Measurements from ENCODE around the gene ANKRD11.
"Not testable (repeated sequence)": the region's sequence is repeated elsewhere in the genome, so short reads cannot be mapped to it uniquely, and the experiment has no call there.

ANKRD11 gene

GRCh38 chr16:89332902-89333245 lies 157.5 kb downstream of the ANKRD11 start:
- Histone ChIP-seq H3K9ac (no peak overlapping the region), H3K79me2 (ENCODE audit: insufficient read depth, low read depth) (peaks cover 97% of the 10 kb centered on the region), H3K4me2 (no peak overlapping the region), H3K4me3 (IDR thresholded peaks at IDR 0.05; ENCODE audit: insufficient read depth, low read depth, low read length) (no peak overlapping the region), H3K27me3 (ENCODE audit: insufficient read depth, low read depth) (no peaks in the 10 kb centered on the region), H3K36me3 (ENCODE audit: insufficient read depth) (no peaks in the 10 kb centered on the region), H4K20me1 (ENCODE audit: insufficient read depth) (peaks cover 64% of the 10 kb centered on the region), H3K27ac (no peak overlapping the region), H3K4me1 (ENCODE audit: low read depth, poor library complexity, severe bottlenecking) (peaks cover 23% of the 10 kb centered on the region), H2AFZ (ENCODE audit: low read depth) (no peak overlapping the region)
- no peak for TF ChIP-seq CTCF (conservative IDR thresholded peaks at IDR 0.05; ENCODE audit: low read depth, low read length)

- peaks cover 28% of the 10 kb centered on the region for H3K4me1 ChIP-seq (ENCODE audit: low read depth, poor library complexity, severe bottlenecking)
- no peak overlapping the region for H2AFZ ChIP-seq (ENCODE audit: low read depth)
- H3K36me3 ChIP-seq (ENCODE audit: insufficient read depth) = no peaks in the 10 kb centered on the region
- peaks cover 97% of the 10 kb centered on the region for H3K79me2 ChIP-seq (ENCODE audit: insufficient read depth, low read depth)
- no peak overlapping the region for H3K27ac ChIP-seq
- H3K4me2 ChIP-seq = no peak overlapping the region
- no peak overlapping the region for H3K9ac ChIP-seq
- H3K27me3 ChIP-seq (ENCODE audit: insufficient read depth, low read depth) = no peaks in the 10 kb centered on the region
- H4K20me1 ChIP-seq (ENCODE audit: insufficient read depth) = peaks cover 69% of the 10 kb centered on the region
- no peak for TF ChIP-seq CTCF (conservative IDR thresholded peaks at IDR 0.05; ENCODE audit: low read depth, low read length)
- H3K4me3 ChIP-seq (IDR thresholded peaks at IDR 0.05; ENCODE audit: insufficient read depth, low read depth, low read length) = no peak overlapping the region
Measured at GRCh38 chr16:89332243-89332901, 158.0 kb downstream of the ANKRD11 start.

GRCh38 chr16:89331371-89332109 lies 158.8 kb downstream of the ANKRD11 start:
- Histone ChIP-seq H3K27ac (no peak overlapping the region), H3K4me3 (IDR thresholded peaks at IDR 0.05; ENCODE audit: insufficient read depth, low read depth, low read length) (no peak overlapping the region), H3K36me3 (ENCODE audit: insufficient read depth) (no peaks in the 10 kb centered on the region), H2AFZ (ENCODE audit: low read depth) (no peak overlapping the region), H3K79me2 (ENCODE audit: insufficient read depth, low read depth) (peaks cover 97% of the 10 kb centered on the region), H3K4me2 (no peak overlapping the region), H3K4me1 (ENCODE audit: low read depth, poor library complexity, severe bottlenecking) (peaks cover 31% of the 10 kb centered on the region), H4K20me1 (ENCODE audit: insufficient read depth) (peaks cover 67% of the 10 kb centered on the region), H3K27me3 (ENCODE audit: insufficient read depth, low read depth) (no peaks in the 10 kb centered on the region), H3K9ac (no peak overlapping the region)
- TF ChIP-seq CTCF (conservative IDR thresholded peaks at IDR 0.05; ENCODE audit: low read depth, low read length) = no peak

- H3K79me2 ChIP-seq (ENCODE audit: insufficient read depth, low read depth) = peaks cover 97% of the 10 kb centered on the region
- TF ChIP-seq CTCF (conservative IDR thresholded peaks at IDR 0.05; ENCODE audit: low read depth, low read length) = no peak
- peaks cover 27% of the 10 kb centered on the region for H3K4me1 ChIP-seq (ENCODE audit: low read depth, poor library complexity, severe bottlenecking)
- no peak overlapping the region for H2AFZ ChIP-seq (ENCODE audit: low read depth)
- no peak overlapping the region for H3K4me3 ChIP-seq (IDR thresholded peaks at IDR 0.05; ENCODE audit: insufficient read depth, low read depth, low read length)
- peaks cover 56% of the 10 kb centered on the region for H4K20me1 ChIP-seq (ENCODE audit: insufficient read depth)
- H3K4me2 ChIP-seq = no peak overlapping the region
- H3K27me3 ChIP-seq (ENCODE audit: insufficient read depth, low read depth) = no peaks in the 10 kb centered on the region
- no peak overlapping the region for H3K27ac ChIP-seq
- H3K9ac ChIP-seq = no peak overlapping the region
- no peaks in the 10 kb centered on the region for H3K36me3 ChIP-seq (ENCODE audit: insufficient read depth)
Measured at GRCh38 chr16:89330177-89330856, 160.0 kb downstream of the ANKRD11 start.

- peaks cover 55% of the 10 kb centered on the region for H4K20me1 ChIP-seq (ENCODE audit: insufficient read depth)
- not testable (repeated sequence) for H3K4me3 ChIP-seq (IDR thresholded peaks at IDR 0.05; ENCODE audit: insufficient read depth, low read depth, low read length); H3K4me2 ChIP-seq; H2AFZ ChIP-seq (ENCODE audit: low read depth); H3K27ac ChIP-seq; H3K27me3 ChIP-seq (ENCODE audit: insufficient read depth, low read depth); H3K36me3 ChIP-seq (ENCODE audit: insufficient read depth); H3K9ac ChIP-seq
- H3K79me2 ChIP-seq (ENCODE audit: insufficient read depth, low read depth) = peaks cover 97% of the 10 kb centered on the region
- peaks cover 27% of the 10 kb centered on the region for H3K4me1 ChIP-seq (ENCODE audit: low read depth, poor library complexity, severe bottlenecking)
Measured at GRCh38 chr16:89329830-89330176, 160.6 kb downstream of the ANKRD11 start.

- H3K27me3 ChIP-seq (ENCODE audit: insufficient read depth, low read depth); H3K36me3 ChIP-seq (ENCODE audit: insufficient read depth); H3K4me3 ChIP-seq (IDR thresholded peaks at IDR 0.05; ENCODE audit: insufficient read depth, low read depth, low read length); H2AFZ ChIP-seq (ENCODE audit: low read depth); H3K9ac ChIP-seq; H3K4me2 ChIP-seq; H3K27ac ChIP-seq: not testable (repeated sequence)
- Histone ChIP-seq H4K20me1 (ENCODE audit: insufficient read depth) (peaks cover 47% of the 10 kb centered on the region), H3K4me1 (ENCODE audit: low read depth, poor library complexity, severe bottlenecking) (peaks cover 18% of the 10 kb centered on the region), H3K79me2 (ENCODE audit: insufficient read depth, low read depth) (peaks cover 97% of the 10 kb centered on the region)
Measured at GRCh38 chr16:89328412-89329400, 161.7 kb downstream of the ANKRD11 start.

Data from KMS-11 (cell line).